Hindlimb muscle (tissue), 1 donor: ENCODE data around the gene IQCN. TPM values are rescaled to one million over a fixed set of nuclear protein-coding genes. Genes with fewer than 3 reads are reported as not detected.
A peak's percentile ranks its signal among the peaks of the same experiment; 100 is the strongest.
"Not testable (repeated sequence)": the region's sequence is repeated elsewhere in the genome, so short reads cannot be mapped to it uniquely, and the experiment has no call there.

Experiments
- DNase-seq: peaks from one replicate; pipeline ENCODE4 v3.0.0-alpha.2; 2013
- polyA plus RNA-seq: library from polyadenylated mRNA; unstranded; fragments of 120-200 nt; gene quantifications from one replicate; pipeline ENCODE4 v1.2.1, GENCODE V29; 2013; ENCODE audit not compliant: insufficient read length

Gene IQCN
- polyA plus RNA-seq, 1 donor: 4.9 TPM

GRCh38 chr19:18230941-18231734 is 43.1 kb downstream of the IQCN start:
- no peak for DNase-seq

DNA sequence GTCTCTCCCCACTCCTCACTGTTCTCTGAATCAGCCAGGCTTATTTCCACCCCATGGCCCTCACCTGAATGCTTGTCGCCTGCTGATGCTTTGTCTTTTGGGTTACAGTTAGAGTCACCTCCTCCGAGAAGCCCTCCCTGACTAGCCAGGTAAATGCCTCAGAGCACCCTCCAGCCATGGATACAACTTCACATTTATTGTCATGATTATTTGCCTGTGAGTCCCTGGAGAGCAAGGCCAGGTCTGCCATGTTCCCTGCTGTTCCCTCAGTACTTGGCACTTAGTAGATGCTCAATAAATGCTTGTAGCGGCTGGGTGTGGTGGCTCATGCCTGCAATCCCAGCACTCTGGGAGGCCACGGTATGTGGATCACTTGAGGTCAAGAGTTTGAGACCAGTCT is 44.3 kb downstream of the IQCN start:
- DNase-seq: no peak

DNA sequence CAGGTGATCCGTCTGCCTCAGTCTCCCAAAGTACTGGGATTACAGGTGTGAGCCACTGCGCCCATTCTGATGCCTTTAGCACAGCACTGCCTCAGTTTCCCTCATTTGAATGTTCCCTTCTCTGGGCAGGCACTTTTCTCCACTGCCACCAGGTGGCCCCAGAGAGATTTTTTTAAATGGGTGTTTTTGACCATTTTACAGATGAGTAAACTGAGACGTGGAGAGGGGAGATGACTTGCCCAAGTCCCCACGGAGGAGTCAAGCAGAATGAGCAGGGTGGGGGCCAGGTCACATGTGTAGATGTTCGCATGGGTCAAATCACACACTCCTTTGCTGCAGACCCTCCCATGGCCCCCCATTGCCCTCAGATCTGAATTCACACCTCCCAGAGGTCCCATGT is 44.8 kb downstream of the IQCN start:
- no peak for DNase-seq

- DNase-seq: no peak
Measured at GRCh38 chr19:18227781-18228271, 46.4 kb downstream of the IQCN start.

DNA sequence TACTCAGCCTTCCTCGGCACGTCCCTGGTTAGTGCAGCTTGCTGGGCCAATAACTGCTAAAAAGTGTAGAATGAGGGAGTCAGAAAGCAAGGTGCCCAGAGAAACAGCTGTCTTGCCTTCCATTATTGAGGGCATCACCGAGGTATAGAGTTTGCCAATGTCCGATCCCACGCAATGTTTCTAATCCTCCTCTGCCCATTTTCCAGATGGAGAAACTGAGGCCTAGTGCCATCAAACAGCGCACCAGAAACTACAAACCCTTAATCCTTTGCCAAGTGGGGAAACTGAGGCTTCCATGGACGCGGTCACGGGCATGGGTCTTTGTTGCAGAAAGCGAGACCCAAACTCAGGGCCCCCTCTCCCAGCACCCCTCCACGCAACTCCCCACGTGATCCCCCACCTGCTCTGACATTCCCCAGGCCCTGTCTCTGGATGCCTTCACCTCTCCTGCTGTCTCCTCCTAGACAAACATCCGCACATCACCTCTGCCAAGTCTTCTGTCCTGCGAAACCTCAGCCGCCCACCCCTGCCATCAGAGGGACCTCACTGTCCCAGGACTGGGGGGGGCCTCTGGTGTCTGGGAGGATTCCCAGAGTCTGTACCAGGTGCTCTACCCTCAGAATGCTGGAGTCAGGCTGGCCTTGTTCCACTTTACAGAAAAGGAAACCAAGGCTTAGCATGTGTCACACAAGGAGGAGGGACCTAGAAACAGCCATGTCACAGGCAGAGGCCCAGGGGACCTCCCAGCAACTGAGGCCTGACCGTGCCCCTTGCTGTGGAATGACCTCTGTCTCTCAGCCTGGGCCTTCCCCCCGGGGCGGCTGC is 47.1 kb downstream of the IQCN start:
- DNase-seq: no peak

DNA sequence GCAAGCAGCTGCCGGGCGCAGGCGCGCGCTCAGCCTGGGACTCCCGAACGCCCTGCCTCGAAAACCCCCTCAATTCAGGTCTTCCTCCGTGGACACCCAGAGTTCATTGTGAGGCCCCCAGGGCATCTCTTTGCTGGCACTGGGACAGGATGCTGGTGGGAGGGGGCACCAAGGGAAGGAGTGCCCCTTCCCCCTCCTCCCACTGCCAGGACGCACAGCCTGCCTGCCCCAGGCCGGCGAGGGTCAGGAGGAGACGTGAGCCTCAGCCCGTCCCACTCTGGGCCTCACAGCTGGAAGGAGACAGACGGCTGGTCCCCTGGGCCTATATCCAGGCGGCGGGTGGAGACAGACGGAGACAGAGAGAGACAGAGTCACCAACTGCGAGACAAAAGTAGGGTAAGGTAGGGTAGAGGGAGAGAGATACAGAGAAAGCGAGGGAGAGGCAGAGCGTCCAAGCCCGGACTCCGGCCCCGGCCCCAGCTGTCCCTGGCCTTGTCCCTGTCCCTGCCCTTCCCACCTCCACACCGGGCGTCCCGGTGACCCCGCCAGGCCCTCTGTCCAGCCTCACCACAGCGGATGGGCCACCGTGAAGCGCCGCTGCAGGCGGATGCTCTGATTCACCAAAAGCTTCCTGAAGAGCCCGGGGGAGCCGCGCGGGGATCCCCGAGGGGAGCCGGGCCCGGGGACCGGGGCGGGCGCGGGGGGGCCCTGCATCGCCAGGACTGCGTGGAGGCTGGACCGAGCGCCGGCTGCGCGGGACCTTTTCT is 48.4 kb downstream of the IQCN start, which contains the start of gene PDE4C:
Gene PDE4C, minus strand, starts transcription at position 737 of the 767 bp plus-strand sequence. Its CDS starts 23 bp downstream, at position 714.
- DNase-seq: no peak

DNA sequence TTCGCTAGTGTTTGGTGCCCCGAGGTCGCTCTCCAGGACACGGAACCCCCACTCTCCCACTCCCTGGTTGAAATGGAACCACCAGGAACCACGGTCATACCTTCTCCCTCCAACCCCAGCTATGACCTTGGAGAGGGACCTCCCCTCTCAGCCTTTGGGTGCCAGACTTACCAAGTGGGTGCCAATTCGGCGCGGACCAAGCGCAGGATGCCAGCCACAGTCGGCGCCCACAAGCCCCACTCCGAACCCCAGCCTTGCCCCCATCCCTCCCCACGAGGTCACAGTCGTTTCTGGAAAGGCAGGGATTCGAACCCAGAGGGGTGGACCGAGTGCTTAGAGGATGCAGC is 48.9 kb downstream of the IQCN start:
- no peak for DNase-seq

- DNase-seq: peak; percentile 96
Measured at GRCh38 chr19:18224525-18225354, 49.5 kb downstream of the IQCN start.

DNA sequence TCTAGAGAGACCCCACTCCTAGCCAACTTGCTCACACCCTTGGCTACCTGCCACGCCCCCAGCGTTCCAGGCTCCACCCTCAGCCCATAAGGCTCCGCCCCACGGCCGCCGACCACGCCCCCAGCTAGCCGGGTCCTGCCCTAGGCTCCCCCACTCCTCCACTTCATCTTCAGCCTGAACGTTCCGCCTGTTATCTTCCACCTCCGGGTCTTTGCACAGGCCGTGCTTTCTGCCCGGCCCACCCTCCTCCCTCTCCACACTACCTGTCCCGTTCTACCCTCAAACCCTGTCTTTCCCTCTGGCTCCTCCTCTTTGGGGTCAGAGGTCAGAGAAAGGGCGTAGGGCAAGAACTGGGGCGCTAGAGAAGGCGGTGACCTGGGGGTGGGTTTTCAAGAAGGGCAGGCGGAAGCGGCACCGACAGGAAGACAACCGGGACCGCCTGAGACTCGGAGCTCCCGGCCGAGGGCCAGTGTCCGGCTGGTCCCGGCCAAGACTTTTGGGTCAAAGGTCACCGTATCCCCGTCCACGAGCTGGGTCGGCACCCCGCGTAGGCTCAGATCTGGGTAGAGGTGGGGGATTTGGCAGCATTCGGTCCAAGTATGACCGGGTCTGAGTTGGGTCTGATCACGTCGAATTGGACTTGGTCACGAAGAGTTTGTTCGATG is 50.3 kb downstream of the IQCN start:
- DNase-seq: no peak

- DNase-seq: no peak
Measured at GRCh38 chr19:18221815-18222725, 52.2 kb downstream of the IQCN start.

GRCh38 chr19:18220632-18221275 is 53.5 kb downstream of the IQCN start:
- no peak for DNase-seq

- DNase-seq: no peak
Measured at GRCh38 chr19:18219911-18220631, 54.2 kb downstream of the IQCN start.

GRCh38 chr19:18218600-18218999 is 55.7 kb downstream of the IQCN start:
- no peak for DNase-seq

- DNase-seq: no peak
Measured at GRCh38 chr19:18218159-18218558, 56.1 kb downstream of the IQCN start.

GRCh38 chr19:18216789-18217188 is 57.5 kb downstream of the IQCN start:
- DNase-seq: no peak

DNA sequence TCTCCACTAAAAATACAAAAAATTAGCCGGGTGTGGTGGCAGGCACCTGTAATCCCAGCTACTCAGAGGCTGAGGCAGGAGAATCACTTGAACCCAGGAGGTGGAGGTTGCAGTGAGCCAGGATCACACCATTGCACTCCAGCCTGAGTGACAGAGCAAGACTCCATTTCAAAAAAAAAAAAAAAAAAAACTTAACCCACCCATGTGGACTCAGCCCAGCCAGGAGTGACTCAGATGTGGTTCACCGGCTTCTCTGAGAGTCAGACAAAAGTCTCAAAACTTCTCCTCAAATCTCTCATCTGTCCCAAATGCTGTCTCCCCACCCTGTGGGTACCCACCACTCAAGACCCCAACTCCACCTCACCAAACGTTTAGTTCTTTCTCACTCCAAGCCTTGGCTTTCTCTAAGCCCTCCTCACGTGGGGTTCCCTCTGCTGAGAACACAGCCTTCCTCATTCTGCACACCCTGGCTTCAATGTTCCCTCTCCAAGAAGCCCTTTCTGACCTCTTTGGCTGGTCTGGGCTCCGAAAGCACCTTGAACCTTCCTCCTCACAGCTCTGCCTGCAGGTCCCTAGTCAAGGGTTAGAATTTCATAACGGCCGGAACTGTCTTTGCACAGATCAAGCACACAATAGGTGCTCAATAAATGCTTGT is 59.3 kb downstream of the IQCN start:
- no peak for DNase-seq

DNA sequence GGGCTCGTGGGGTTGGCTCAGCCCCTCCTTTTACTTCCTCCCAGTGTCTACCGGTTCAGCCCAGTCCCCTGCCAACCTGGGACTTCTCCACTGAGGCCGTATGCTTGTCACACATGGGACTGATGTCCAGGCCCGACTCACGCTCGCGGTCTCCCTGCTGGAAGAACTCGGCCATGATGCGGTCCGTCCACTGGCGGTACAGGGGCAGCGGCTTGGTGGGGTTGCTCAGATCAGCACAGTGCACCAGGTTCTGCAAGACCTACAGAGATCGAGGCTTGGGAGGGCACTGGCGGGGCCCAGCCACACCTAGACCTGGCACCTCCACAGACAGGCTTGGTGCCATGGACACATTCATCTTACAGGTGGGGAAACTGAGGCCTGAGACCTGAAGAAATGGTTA is 62.6 kb downstream of the IQCN start:
- no peak for DNase-seq

DNA sequence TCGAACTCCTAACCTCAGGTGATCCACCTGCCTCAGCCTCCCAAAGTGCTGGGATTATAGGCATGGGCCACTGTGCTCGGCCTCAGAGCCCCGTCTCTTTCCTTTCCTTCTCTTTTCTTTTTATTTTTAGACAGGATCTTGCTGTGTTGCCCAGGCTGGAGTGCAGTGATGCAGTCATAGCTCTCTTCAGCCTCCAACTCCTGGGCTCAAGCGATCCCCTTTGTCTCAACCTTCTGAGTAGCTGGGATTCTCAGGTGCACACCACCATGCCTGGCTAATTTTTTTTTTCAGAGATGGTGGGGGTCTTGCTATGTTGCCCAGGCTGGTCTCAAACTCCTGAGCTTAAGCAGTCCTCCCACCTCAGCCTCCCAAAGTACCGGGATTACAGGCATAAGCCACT is 64.3 kb downstream of the IQCN start:
- DNase-seq: not testable (repeated sequence)
